GM12878 (cell line): ENCODE data around the gene NKAIN2. TPM values are rescaled to one million over a fixed set of nuclear protein-coding genes. Genes with fewer than 3 reads are reported as not detected.

ENCODE experiments used
- ATAC-seq: fragments of 200-7000 bp; cut with Tn5 transposase; 3 replicates; pipeline ENCODE4 v1.9.1; 2020; ENCODE audit warnings: mild to moderate bottlenecking, moderate library complexity
- BruUV-seq: library from RNA; stranded (reverse); fragments of 400-500 nt; replicated peaks from 2 replicates; lab custom pipeline; 2021; lab: Mats Ljungman, UMichigan
- CTCF ChIA-PET: fragments of 300-600 bp; sonication (Branson Sonifier 250); formaldehyde crosslinking; extraction: SDS; loops from one replicate; lab custom pipeline; 2021; ENCODE audit warnings: inconsistent platforms; lab: Yijun Ruan, JAX
- POLR2A ChIA-PET: fragments of 350-600 bp; formaldehyde crosslinking; extraction: SDS; loops from one replicate; lab custom pipeline; 2021; ENCODE audit warnings: inconsistent platforms; lab: Charles Lee
- RAD21 ChIA-PET: fragments of 300-600 bp; sonication (Branson Sonifier 250); formaldehyde crosslinking; loops from one replicate; lab custom pipeline; 2023; ENCODE audit warnings: antibody characterized with exemption; ENCODE audit not compliant: unreplicated experiment; lab: Charles Lee
- SMC1A ChIA-PET: fragments of 300-600 bp; sonication (Branson Sonifier 250); formaldehyde crosslinking; loops from one replicate; lab custom pipeline; 2023; ENCODE audit not compliant: unreplicated experiment, uncharacterized antibody; lab: Charles Lee
- DNase-seq: peaks from one replicate; pipeline ENCODE4 v3.0.0-alpha.2; 2011; ENCODE audit warnings: low read depth, low spot score
- FAIRE-seq: peaks from 3 replicates; lab custom pipeline; 2011; peaks lifted over from hg19 to GRCh38; lab: Jason Lieb, UNC
- H2AFZ ChIP-seq: 2 replicates; pipeline ENCODE4 v1.6.0; 2011; ENCODE audit warnings: low read depth, low read length, control low read depth; ENCODE audit not compliant: control insufficient read depth
- H3K27ac ChIP-seq: 2 replicates; pipeline ENCODE4 v1.5.1; 2011; ENCODE audit warnings: control low read depth; ENCODE audit not compliant: control insufficient read depth, insufficient read depth
- H3K27me3 ChIP-seq, 2 experiments: replicated peaks in 1 of 2; 2 replicates each; pipeline versions ENCODE4 v1.6.0 to v1.6.1; 2011; ENCODE audit warnings: low read length in 1 of 2; ENCODE audit not compliant: control insufficient read depth in 2 of 2, insufficient read depth in 2 of 2
- H3K36me3 ChIP-seq, 2 experiments: 2 replicates each; pipeline ENCODE4 v1.5.1; 2011; ENCODE audit warnings: low read length in 1 of 2; ENCODE audit not compliant: control insufficient read depth in 2 of 2, insufficient read depth in 2 of 2
- H3K4me1 ChIP-seq: 2 replicates; pipeline ENCODE4 v1.6.1; 2011; ENCODE audit warnings: mild to moderate bottlenecking, low read length, moderate library complexity, mixed read lengths; ENCODE audit not compliant: control insufficient read depth, insufficient read depth
- H3K4me2 ChIP-seq: 2 replicates; pipeline ENCODE4 v1.6.0; 2011; ENCODE audit warnings: control low read depth; ENCODE audit not compliant: control insufficient read depth, insufficient read depth
- H3K4me3 ChIP-seq: fragments of 200-600 bp; sonication (generic); 2 replicates; pipeline ENCODE4 v1.5.1; 2016
- H3K79me2 ChIP-seq: 2 replicates; pipeline ENCODE4 v1.6.0; 2011; ENCODE audit warnings: low read length; ENCODE audit not compliant: control insufficient read depth, insufficient read depth
- H3K9ac ChIP-seq: 2 replicates; pipeline ENCODE4 v1.8.0; 2011; ENCODE audit warnings: low read length, control low read depth, mixed read lengths; ENCODE audit not compliant: control insufficient read depth, insufficient read depth
- H3K9me3 ChIP-seq: replicated peaks from 3 replicates; pipeline ENCODE4 v1.5.1; 2011; ENCODE audit warnings: mild to moderate bottlenecking, low read length; ENCODE audit not compliant: control insufficient read depth, insufficient read depth
- H4K20me1 ChIP-seq: 2 replicates; pipeline ENCODE4 v1.6.0; 2011; ENCODE audit not compliant: control insufficient read depth, insufficient read depth
- BCL11A ChIP-seq: IDR thresholded peaks from 2 replicates; pipeline ENCODE4 v1.6.1; 2011; ENCODE audit warnings: low read depth, low read length
- E2F8 ChIP-seq: fragments of 450-650 bp; IDR thresholded peaks from 2 replicates; pipeline ENCODE4 v1.6.1; 2018; ENCODE audit warnings: mild to moderate bottlenecking, low read depth, moderate library complexity; ENCODE audit not compliant: partially characterized antibody
- HCFC1 ChIP-seq: fragments of 150-350 bp; IDR thresholded peaks from 2 replicates; pipeline ENCODE4 v1.6.1; 2014; ENCODE audit warnings: low read length
- PML ChIP-seq: IDR thresholded peaks from 2 replicates; pipeline ENCODE4 v1.6.1; 2012; ENCODE audit warnings: low read length, inconsistent platforms
- RELA ChIP-seq: fragments of 450-650 bp; IDR thresholded peaks from 2 replicates; pipeline ENCODE4 v1.8.0; 2014; ENCODE audit warnings: borderline replicate concordance; ENCODE audit not compliant: partially characterized antibody
- SREBF2 ChIP-seq: IDR thresholded peaks from 2 replicates; pipeline ENCODE4 v1.6.1; 2012; ENCODE audit warnings: mild to moderate bottlenecking, low read length
- SUZ12 ChIP-seq: fragments of 200-600 bp; sonication (generic); IDR thresholded peaks from one replicate; pipeline ENCODE4 v1.6.1; 2018; ENCODE audit warnings: antibody characterized with exemption, mild to moderate bottlenecking; ENCODE audit not compliant: unreplicated experiment
- TCF12 ChIP-seq: IDR thresholded peaks from 2 replicates; pipeline ENCODE4 v1.6.1; 2011; ENCODE audit warnings: low read depth, mild to moderate bottlenecking, low read length
- ZBED1 ChIP-seq: IDR thresholded peaks from 2 replicates; pipeline ENCODE4 v1.6.1; 2016; ENCODE audit warnings: borderline replicate concordance
- WGBS: methylation state at CpG from one replicate; pipeline ENCODE4 v1.1.6; 2016; ENCODE audit warnings: low lambda C conversion rate; ENCODE audit not compliant: insufficient replicate concordance, insufficient coverage; ENCODE audit errors: missing lambda C conversion rate; 5-methylcytosine and 5-hydroxymethylcytosine counted together
- in situ Hi-C: fragments of 300-500 bp; cut with MboI; formaldehyde crosslinking; loops from 9 replicates; pipeline ENCODE4 v1.14.3; 2018; ENCODE audit warnings: mixed read lengths
- intact Hi-C: fragments of 100-400 bp; cut with micrococcal nuclease; formaldehyde crosslinking; loops from one replicate; pipeline ENCODE4 v1.14.2; 2022; ENCODE audit not compliant: unreplicated experiment
- polyA plus RNA-seq, 11 experiments: library from polyadenylated mRNA; depleted of rRNA in 4 of 11; unstranded in 6 of 11; stranded (reverse) in 5 of 11; fragments of >200 nt; fragmentation: Nextera tagmentation in 4 of 11; fragmentation: Illumina TruSeq in 1 of 11; extraction: Ambion mirVana in 4 of 11; extraction: Trizol in 1 of 11; gene quantifications; 1 replicate in 1 of 11; 2 replicates in 10 of 11; pipeline versions ENCODE4 v1.2.1 to v1.2.3, GENCODE V29; 2011 to 2016; ENCODE audit warnings: inconsistent platforms in 2 of 11, missing spikeins in 2 of 11, low read depth in 1 of 11
- total RNA-seq, 4 experiments: library from RNA; depleted of rRNA in 3 of 4; stranded (reverse); fragments of >200 nt in 3 of 4; fragmentation: Illumina TruSeq in 1 of 4; extraction: Trizol in 1 of 4; gene quantifications; 2 replicates each; pipeline versions ENCODE4 v1.2.1 to v1.2.3, GENCODE V29; 2013 to 2021
- TF ChIP-seq, protein P1 (sequence below): fragments of 450-650 bp; IDR thresholded peaks from 2 replicates; pipeline ENCODE4 v1.6.1; 2017; ENCODE audit warnings: borderline replicate concordance
- TF ChIP-seq, protein P2 (sequence below): IDR thresholded peaks from 2 replicates; pipeline ENCODE4 v1.6.1; 2012; ENCODE audit warnings: low read length, inconsistent platforms

The NKAIN2 gene
- total and polyA plus RNA-seq, 10 of the 15 experiments (the other 5 are each of a cell fraction or from before 2014, with no cell fraction given) = not detected

GRCh38 chr6:124520514-124520913 is 716.8 kb downstream of the NKAIN2 start:
- SMC1A ChIA-PET = no interaction called here
- intact Hi-C loops (no loop called here), in situ Hi-C loops (no loop called here)
- BruUV-seq = no TSS peak
- DNase-seq = no peak
- FAIRE-seq = no peak
- H3K36me3 ChIP-seq = no peaks in the 10 kb centered on the region
- no peak overlapping the region for H3K9ac ChIP-seq
- CTCF ChIA-PET = no interaction called here
- H4K20me1 ChIP-seq = no peaks in the 10 kb centered on the region
- H2AFZ ChIP-seq = no peak overlapping the region
- no peak for TF ChIP-seq E2F8
- TF ChIP-seq SUZ12 = no peak
- TF ChIP-seq ZBED1 = no peak
- no peak for TF ChIP-seq SREBF2
- no peak for TF ChIP-seq PML
- TF ChIP-seq, protein P1, sequence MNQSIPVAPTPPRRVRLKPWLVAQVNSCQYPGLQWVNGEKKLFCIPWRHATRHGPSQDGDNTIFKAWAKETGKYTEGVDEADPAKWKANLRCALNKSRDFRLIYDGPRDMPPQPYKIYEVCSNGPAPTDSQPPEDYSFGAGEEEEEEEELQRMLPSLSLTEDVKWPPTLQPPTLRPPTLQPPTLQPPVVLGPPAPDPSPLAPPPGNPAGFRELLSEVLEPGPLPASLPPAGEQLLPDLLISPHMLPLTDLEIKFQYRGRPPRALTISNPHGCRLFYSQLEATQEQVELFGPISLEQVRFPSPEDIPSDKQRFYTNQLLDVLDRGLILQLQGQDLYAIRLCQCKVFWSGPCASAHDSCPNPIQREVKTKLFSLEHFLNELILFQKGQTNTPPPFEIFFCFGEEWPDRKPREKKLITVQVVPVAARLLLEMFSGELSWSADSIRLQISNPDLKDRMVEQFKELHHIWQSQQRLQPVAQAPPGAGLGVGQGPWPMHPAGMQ = no peak
- no peak for TF ChIP-seq TCF12
- no peak for TF ChIP-seq HCFC1
- no peak for TF ChIP-seq BCL11A
- TF ChIP-seq RELA = no peak
- TF ChIP-seq, protein P2, sequence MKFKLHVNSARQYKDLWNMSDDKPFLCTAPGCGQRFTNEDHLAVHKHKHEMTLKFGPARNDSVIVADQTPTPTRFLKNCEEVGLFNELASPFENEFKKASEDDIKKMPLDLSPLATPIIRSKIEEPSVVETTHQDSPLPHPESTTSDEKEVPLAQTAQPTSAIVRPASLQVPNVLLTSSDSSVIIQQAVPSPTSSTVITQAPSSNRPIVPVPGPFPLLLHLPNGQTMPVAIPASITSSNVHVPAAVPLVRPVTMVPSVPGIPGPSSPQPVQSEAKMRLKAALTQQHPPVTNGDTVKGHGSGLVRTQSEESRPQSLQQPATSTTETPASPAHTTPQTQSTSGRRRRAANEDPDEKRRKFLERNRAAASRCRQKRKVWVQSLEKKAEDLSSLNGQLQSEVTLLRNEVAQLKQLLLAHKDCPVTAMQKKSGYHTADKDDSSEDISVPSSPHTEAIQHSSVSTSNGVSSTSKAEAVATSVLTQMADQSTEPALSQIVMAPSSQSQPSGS = no peak
- H3K27me3 ChIP-seq = no peaks in the 10 kb centered on the region
- H3K4me3 ChIP-seq = no peak overlapping the region
- H3K79me2 ChIP-seq = no peaks in the 10 kb centered on the region
- 7% methylated on average over 4 of the region's 4 CpGs for WGBS
- no peaks in the 10 kb centered on the region for H3K4me1 ChIP-seq
- H3K4me2 ChIP-seq = no peak overlapping the region
- H3K9me3 ChIP-seq = no peaks in the 10 kb centered on the region
- no peak overlapping the region for H3K27ac ChIP-seq
- RAD21 ChIA-PET = no interaction called here
- POLR2A ChIA-PET = no interaction called here
- no peak for ATAC-seq
